Stimulated activated CD8-positive, alpha-beta memory T cell treated with anti-CD3 and anti-CD28 coated beads, Interleukin-4, amount 100 ng/mL, for 4 hours (primary cell): ENCODE measurements around the gene MSRB3.

Source experiments
- DNase-seq, 2 donors: peaks; one replicate each; pipeline ENCODE4 v3.0.0-alpha.2; 2020; ENCODE audit warnings: low read depth in 2 of 2, low spot score in 1 of 2

Gene MSRB3

DNA sequence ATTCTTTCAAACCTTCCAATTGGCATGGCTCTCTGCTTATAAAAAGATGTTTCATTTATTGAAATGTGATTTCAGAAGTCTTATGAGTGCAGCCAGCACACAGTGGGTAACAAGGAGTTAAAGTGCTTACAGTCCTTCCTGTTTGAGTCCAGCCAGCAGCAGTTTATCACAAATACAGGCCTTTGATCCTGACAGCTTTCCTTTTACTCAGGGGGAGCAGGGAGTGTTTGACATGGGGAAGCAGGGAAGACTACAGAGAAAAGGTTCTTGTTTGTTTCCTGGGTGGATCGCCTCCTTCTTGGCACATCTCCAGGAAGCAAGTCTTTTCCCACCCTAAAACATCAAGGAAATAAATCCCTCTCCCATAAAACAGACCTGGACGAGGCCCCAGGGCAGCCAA is 216.1 kb downstream of the MSRB3 start:
- no peak for DNase-seq

DNA sequence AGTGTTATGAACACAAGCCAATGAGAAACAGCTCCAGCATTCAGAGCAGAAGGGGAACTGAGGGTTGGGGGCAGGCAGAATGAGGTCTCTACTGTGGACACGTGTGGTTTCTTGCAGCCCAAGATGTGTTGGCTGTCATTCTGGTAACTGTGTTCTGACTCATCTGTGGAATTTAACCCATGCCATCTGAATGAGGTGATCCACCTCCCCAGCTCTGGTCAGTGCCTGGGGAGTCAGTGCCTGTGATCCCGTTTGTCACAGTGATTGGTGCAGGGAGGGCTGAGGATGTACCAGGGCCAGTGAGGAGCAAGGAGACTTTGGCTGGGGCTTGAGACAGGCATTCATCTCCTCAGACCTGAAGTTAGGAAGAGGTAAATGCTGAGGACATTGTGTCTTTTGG is 216.8 kb downstream of the MSRB3 start:
- no peak for DNase-seq

DNA sequence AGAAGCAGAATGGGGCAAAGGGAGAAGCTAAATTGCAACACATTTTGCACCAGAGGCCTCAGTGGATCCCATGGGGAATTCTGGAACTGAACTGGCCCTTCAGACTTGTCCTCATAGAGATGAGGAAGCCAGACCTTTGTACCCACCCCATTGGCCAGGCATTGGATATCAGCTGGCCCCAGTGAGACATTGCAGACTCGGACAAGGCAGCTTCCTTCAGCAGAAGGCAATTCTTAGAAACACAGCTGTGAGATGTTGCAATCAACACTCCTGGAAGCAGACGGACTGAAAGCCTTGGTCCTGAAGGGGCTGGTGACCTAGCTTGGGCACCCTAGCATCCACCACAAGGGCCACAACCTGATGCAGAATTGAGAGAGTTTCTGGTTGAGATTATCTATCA is 218.1 kb downstream of the MSRB3 start:
- no peak for DNase-seq

DNA sequence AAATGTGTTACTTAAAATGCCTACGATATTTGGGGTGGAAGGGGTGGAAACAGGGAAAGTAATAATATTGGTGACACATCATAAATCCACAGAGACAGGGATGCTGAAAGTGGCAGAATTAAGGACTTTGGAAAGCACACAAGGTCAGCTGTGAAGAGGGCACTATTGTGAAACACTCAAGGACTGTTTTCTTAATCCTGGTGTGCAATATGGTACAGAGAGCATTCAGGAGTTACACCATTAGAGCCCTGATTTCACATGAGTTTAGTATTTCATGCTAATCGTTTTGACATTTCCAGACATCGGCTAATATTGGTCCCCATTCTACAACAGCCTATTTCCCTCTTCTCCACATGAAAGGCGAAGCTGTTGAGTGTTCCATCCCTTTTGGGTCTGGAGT is 219.2 kb downstream of the MSRB3 start:
- DNase-seq: no peak

DNA sequence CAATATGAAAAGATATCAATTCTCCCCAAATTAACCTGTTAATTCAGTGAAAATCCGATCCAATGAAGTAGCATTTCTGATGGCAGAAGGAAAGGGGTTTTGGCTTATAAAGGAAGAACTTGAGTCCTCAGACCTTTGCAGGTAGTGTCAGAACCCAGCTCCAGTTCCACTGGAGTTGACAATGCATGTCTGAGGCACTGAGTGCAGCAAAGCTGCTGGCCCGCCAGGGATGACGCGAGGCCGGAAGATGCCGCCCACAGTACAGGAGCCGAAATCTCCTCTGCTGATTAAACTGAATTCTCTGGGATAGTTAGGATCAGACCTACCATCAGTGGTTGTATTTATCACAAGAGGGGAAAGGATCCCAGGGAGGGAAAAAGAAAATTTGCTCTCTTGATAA is 220.7 kb downstream of the MSRB3 start:
- no peak for DNase-seq

DNA sequence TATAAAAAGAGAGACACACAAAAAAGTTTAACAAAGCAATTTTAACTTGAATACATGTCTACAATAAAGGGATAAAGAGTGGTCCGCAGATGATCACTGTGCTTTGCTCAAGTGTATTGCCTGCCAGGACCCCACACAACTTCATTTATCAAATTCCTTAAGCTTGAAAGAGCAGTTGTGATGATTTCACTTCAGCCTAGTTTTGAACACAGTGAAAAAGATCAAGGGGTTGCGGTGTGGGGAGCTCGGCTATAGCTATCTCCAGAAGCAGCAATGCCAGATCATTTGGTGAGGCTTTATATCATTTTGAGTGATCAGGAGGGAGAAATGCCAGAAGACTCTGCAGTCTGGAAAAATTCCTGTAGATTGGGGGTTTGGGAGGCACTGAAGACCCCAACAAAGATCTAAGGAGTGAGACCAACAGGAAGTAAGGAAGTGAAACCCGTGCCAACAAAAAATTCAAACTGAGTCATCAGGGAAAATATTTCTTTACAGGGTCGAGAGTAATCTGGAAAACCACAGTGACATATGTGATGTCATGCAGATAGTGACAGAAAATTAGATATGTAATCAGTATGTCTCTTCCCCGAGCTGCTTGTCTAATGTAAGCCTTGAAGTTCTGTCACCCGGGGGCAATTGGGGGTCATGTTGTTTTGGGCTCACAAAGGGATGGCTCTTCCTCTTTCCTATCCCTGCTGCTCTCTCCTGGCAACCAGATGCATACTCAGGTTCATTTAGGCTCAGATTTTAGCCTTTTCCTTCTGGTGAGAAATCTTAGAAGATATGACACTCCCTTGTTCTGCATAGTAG is 221.8 kb downstream of the MSRB3 start:
- no peak for DNase-seq

DNA sequence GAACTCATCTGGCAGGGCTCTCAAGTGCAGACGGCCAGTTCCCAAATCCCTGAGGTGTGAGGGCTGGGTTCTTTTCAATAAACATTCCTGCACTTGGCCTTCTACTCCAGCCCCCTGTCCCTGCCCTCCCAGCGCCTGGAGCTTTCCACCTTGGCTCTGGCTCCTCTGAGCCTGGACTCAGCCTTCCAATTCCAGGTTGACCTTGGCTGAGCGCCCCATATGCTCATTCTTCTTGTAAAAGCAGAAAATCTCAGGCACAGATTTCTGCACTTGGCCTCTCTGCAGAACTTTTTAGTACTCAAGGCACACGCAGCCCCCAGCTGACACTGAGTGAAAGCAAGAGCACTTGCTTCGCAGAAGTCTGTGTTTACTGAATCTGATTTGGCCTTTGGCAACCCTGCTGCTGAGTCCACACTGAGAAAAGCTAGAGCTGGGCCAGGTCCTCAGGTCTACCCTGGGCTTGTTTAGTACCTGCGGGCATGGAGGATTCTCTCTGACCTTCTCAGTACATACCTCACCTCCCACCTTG is 222.7 kb downstream of the MSRB3 start:
- no peak for DNase-seq

DNA sequence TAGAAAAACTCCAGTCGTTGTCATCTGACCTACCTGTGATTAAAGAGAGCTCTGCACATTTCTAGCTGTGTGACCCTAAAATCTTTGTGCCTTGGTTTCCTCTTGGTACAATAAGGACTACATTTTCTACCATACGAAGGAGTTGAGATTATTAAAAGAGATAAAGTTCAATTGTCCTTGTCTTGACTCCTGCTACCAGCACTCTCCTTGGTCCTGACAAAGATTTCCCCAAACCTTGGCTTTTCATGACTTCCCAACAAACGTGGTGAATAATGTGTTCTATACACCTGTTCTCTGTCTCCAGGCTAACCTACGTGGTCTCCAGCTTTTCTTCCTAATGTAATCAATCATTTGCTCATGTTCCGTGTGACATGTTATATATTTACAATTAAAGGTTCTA is 223.5 kb downstream of the MSRB3 start:
- no peak for DNase-seq

DNA sequence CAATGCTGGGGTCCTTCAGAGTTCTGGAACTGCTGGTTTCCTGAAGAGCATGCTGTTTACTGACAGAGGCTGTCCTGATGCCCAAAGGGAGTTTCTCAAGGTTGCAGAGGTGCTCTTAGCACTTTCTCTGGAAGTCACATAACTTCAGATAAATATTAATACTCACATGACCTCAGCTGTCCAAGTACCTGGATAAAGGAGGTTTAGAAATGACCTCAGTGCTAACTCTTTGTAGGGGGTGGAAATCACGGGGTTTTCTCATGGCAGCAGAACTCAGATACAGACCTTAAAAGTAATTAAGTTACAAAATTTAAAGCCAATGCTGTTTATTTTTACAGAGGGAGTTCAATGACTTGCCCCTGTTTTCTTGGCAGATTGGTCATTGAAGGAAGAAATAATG is 225.9 kb downstream of the MSRB3 start:
- no peak for DNase-seq

DNA sequence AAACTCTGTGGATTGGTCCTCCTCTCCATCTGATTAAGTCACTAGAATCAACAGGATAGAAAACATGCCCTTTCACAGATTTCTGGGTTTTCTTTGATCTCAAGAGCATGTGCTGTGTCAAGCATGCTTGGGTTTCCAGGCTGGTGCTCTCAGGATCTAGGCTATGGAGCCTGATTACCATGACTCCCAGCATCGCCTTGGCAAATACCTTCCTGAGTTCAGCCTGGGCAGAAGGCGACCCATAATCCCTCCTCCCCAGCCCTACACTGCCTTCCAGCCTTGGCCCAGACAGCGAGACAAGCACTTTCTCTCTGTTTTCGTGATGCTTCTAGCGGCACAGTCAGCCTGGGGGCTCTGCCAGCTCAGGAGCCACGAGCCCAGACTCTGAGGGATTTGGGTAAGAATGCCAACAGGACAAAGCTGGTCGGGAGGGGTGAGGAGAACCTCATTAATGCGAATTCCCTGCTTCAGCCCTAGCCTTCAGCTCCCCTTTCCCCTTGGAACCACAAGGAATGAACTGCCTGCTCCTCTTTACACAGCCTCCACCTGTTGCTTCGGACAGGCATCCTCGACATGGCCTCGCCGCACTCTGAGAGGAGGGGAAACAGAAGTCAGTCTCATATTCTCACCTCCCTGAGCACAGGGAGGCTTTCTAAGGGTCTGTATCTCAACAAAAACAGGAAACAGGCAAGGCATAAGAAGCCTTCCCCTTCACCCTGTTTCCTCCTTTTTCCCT is 227.1 kb downstream of the MSRB3 start:
- no peak for DNase-seq

DNA sequence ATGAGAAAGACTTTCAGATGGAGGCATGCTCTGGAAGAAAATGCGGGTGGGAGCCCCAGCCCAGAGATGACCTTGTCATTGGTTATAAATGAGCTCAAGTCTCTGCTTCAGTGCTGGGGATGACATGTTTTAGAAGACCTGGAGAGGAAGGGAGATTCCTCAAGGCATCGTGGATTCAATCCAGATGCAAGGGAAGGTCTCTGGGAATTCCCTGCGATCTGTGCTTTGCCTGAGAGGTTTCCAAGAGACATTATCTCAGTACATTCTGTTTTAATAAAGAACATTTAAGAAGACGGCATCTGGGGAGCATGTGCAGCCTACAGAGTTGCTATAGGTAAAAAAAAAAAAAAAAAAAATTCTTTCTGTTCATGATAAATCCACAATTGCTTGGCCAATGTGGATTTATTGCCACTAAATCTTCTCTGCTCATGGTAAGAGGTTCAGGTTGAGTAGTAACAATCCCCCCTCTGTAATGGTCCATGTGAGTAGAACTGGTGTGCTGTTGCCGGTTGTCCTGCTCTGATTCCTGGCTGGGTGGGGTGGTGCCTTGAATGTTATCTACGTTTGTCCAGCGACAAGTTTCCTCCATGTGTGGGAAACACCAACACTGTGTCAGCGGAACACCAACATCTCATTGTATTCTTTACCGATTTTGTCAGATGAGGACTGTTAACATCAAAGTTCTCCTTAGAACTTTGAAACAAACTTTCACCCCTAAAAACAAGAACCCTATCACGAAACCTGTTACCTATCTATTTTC is 230.0 kb downstream of the MSRB3 start:
- DNase-seq: no peak

DNA sequence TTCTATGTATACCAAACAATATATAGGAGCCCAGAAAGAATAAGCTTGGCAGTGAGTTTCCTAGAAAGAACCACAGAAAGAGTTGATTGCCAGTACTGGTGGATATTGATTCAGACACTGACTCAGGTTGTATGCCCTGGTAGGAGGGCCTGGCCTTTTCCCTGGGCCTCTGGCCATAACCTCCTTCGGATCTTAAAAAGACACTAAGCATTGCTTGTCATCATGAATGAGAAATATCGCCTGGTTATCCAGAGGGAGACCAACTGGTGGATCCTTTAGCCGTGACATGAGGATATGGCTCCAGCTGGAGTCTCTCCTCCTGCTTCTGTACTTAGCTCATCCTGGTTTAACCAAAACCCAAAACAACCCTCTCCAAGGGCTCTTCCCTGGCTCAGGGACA is 231.5 kb downstream of the MSRB3 start:
- DNase-seq: no peak

DNA sequence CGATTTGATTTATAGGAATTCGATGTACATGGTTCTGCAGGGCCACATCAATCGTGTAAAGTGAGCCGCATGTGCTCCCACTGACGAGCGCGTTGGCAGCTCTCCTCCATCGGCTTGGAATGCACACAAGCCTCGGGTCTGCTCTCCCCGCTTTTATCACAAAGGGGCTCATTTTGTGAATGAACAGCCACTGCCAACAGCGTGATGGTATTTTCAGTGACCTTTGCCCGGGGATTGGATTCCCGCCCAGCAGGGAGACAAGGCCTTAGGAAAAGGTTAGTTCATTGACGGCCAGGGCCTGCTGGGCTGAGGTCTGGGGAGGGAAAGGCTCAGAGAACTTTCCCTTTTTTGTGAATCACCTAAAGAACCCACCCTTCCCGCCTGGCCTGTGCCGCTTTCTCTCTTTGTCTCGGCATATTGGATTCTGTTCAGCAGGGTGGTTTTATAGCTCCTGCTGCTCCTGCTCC is 232.1 kb downstream of the MSRB3 start:
- no peak for DNase-seq

DNA sequence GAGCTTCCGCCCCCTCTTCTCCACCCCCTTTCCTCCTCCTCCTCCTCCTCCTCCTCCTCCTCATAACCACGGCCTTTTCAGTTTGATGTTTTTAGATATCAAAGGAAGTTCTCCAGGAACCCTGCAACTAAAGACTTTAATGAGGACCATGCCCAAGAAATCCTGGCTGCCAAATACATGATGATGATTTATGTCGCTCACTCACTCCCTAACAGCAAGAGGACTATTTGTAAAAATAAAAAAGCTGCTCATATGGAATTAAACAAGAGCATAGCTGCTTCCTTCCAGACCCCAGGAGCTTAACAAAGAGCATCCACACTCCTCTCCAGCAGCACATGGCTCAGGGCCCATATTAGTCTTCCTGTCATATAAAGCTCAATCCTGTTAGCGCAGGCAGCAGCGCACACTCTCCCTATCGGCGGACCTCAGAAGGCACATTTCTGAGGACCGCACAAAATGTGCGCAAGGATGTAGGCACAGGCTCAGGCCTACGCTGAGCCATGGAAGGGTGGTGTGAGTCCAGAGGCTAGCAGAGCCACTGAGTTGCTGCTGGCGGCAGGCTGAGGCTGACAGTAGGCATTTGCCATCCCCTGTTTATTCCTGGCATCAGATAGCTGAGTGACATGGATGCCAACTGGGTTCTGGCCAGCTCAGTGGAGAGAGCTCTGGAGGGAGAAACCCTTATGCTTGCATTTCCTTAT is 232.8 kb downstream of the MSRB3 start:
- DNase-seq: no peak

DNA sequence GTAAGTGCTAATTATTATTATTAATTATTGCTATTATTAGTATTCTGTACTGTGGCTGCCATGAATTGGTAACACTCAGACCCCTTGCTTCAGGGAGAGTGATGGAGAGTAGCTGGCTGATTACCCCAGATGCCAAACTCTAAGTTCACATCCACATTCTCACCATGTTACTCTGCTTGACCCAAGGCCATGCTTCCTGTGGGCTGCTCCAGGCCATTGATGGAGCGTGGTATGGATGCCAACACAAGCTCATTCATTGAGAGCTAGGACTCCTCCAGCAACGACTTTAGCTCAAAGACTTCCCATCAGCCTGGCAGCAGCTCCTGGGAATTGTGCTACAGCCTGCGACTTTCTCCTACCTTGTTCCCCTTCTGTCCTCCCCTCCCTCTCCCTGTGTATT is 233.4 kb downstream of the MSRB3 start:
- no peak for DNase-seq
